ENCODE measurements around the gene CPLX4. TPM values are rescaled to one million over a fixed set of nuclear protein-coding genes. Genes with fewer than 3 reads are reported as not detected.

CPLX4 gene
- total RNA-seq = not detected in 3 replicates
- long read RNA-seq = 0 reads

GRCh38 chr18:59318460-59319050, at the start of gene CPLX4:
Gene CPLX4, minus strand, starts transcription at chr18:59318649. Its CDS starts 187 bp downstream, at chr18:59318462.
- H3K36me3 Mint-ChIP-seq (ENCODE audit: low read depth) = no peaks in the 10 kb centered on the region
- H3K4me3 Mint-ChIP-seq (ENCODE audit: unreplicated experiment) = no peak within 1 kb of the TSS
- TF ChIP-seq CTCF (IDR thresholded peaks at IDR 0.05) = no peak
- no peak for DNase-seq (ENCODE audit: low spot score)
- H3K27ac Mint-ChIP-seq (ENCODE audit: unreplicated experiment) = no peak within 1 kb of the TSS
- no peaks in the 10 kb centered on the region for H3K9me3 Mint-ChIP-seq (ENCODE audit: low read depth)
- peaks cover 31% of the 10 kb centered on the region for H3K27me3 Mint-ChIP-seq (ENCODE audit: low read depth)
- H3K4me1 Mint-ChIP-seq (ENCODE audit: low read depth) = no peaks in the 10 kb centered on the region

DNA sequence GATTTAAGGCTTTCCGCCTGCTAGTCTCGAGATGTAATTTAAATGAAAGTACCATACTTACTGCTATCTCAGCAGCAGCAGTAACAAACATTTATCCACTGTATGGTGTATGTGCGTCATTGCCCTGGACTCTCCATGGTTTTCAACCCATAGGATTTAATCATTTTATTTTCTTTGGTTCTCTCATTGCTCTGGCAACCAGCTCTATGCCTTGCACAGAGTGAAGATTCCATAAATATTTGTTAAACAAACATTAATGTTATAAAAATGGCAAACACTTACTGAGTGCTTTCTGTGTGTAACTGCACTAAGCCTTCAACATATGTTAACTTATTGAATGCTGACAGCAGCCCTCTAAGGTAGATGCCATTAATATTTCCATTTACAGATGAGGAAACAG, 41.9 kb upstream of the CPLX4 start:
- Mint-ChIP-seq H3K4me3 (ENCODE audit: unreplicated experiment) (no peak overlapping the region), H3K27ac (ENCODE audit: unreplicated experiment) (no peak overlapping the region), H3K27me3 (ENCODE audit: low read depth) (peaks cover 9% of the 10 kb centered on the region), H3K4me1 (ENCODE audit: low read depth) (peaks cover 34% of the 10 kb centered on the region), H3K9me3 (ENCODE audit: low read depth) (no peaks in the 10 kb centered on the region), H3K36me3 (ENCODE audit: low read depth) (peaks cover 3% of the 10 kb centered on the region)
- no peak for DNase-seq (ENCODE audit: low spot score)
- no peak for TF ChIP-seq CTCF (IDR thresholded peaks at IDR 0.05)

- no peak for DNase-seq (ENCODE audit: low spot score)
- Mint-ChIP-seq H3K4me3 (ENCODE audit: unreplicated experiment) (peak overlapping the region; percentile 65), H3K4me1 (ENCODE audit: low read depth) (peaks cover 36% of the 10 kb centered on the region), H3K27ac (ENCODE audit: unreplicated experiment) (no peak overlapping the region), H3K27me3 (ENCODE audit: low read depth) (peaks cover 9% of the 10 kb centered on the region), H3K36me3 (ENCODE audit: low read depth) (peaks cover 8% of the 10 kb centered on the region), H3K9me3 (ENCODE audit: low read depth) (no peaks in the 10 kb centered on the region)
- no peak for TF ChIP-seq CTCF (IDR thresholded peaks at IDR 0.05)
Measured at GRCh38 chr18:59359576-59359952, 41.1 kb upstream of the CPLX4 start.

DNA sequence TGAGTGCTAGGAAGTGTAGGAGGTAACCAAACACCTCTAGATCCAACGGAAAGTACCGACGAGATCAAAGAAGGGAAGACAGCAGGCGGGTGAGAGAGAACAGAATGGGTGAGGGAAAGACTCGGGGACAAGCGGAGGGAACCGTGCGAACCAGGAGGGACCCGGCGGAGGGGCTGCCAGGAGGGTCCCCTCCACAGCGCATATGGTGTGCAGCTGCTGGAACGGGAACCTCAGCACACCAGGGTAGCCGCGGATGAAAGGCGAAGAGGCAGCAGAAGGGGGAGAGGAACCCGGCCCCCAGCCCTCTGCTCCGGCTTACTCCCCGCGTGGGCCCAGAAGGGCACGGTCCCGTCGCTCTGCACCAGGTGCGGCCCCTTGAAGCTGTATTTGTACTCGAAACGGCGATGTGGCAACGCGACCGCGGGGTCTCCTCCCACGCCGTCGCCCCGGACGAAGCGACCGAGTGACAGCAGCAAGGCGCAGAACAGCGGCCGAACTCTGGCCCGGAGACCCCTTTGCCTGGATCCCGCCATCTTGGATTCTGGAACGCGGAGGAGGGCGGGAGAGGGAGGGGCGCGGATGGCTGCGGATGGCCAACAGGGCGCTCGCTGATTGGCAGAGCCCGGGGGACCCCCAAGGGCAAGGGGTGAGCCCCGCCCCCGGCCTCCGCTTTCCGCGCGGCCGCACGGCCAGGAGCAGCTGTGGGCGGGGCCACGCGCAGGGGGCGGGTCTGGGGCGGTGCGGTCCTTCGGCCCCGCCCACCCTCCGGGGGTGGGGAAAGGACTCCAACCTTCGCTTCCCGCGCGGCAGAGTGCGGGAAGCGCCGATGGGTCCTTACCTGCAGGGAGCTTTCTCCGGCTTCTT, 40.5 kb upstream of the CPLX4 start, which contains the start of gene LMAN1:
LMAN1 (minus strand) TSS at position 554 of the 864 bp plus-strand sequence; CDS start at position 533, 21 bp downstream.
- Mint-ChIP-seq H3K36me3 (ENCODE audit: low read depth) (peaks cover 9% of the 10 kb centered on the region), H3K9me3 (ENCODE audit: low read depth) (no peaks in the 10 kb centered on the region), H3K4me3 (ENCODE audit: unreplicated experiment) (peak within 1 kb of the TSS; percentile 89), H3K27ac (ENCODE audit: unreplicated experiment) (peak within 1 kb of the TSS; percentile 98), H3K4me1 (ENCODE audit: low read depth) (peaks cover 36% of the 10 kb centered on the region), H3K27me3 (ENCODE audit: low read depth) (peaks cover 6% of the 10 kb centered on the region)
- no peak for TF ChIP-seq CTCF (IDR thresholded peaks at IDR 0.05)
- DNase-seq (ENCODE audit: low spot score) = peak; percentile 98

- Mint-ChIP-seq H3K4me3 (ENCODE audit: unreplicated experiment) (peak overlapping the region; percentile 89), H3K27ac (ENCODE audit: unreplicated experiment) (peak overlapping the region; percentile 98)
- DNase-seq (ENCODE audit: low spot score) = no peak
Measured at GRCh38 chr18:59358414-59358711, 39.9 kb upstream of the CPLX4 start.

More at GRCh38 chr18:59358414-59358711, 39.9 kb upstream of the CPLX4 start:
- TF ChIP-seq CTCF (IDR thresholded peaks at IDR 0.05) = no peak
- Mint-ChIP-seq H3K4me1 (ENCODE audit: low read depth) (peaks cover 36% of the 10 kb centered on the region), H3K27me3 (ENCODE audit: low read depth) (peaks cover 3% of the 10 kb centered on the region), H3K36me3 (ENCODE audit: low read depth) (peaks cover 10% of the 10 kb centered on the region), H3K9me3 (ENCODE audit: low read depth) (no peaks in the 10 kb centered on the region)
